ENCODE results near the gene BAAT.
"Not testable (repeated sequence)": the region's sequence is repeated elsewhere in the genome, so short reads cannot be mapped to it uniquely, and the experiment has no call there.

The BAAT gene

GRCh38 chr9:101384873-101385536 is at the start of gene BAAT:
BAAT (minus strand) TSS chr9:101385006; CDS start chr9:101371404, 13,602 bp downstream.
- DNase-seq = not testable (repeated sequence)

DNA sequence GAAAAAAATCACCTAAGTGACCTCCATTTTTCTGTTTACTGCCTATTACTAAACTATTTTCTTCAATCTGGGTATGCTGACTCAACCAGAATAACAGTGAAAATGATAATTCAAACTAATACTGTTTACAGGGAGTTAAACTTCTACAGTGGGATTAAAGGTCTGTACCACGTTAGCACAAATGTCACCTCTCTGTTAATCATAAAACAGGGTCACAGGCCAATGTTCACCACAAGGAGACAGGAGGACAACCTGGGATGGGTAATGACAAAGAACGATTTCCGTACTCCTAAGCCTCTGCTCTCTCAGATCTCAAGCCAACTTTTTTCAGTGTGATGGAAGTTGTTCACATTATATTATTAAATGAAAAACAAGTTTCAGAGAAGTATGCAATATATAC is 48.4 kb upstream of the BAAT start:
- DNase-seq = no peak

GRCh38 chr9:101432740-101433139 is 47.9 kb upstream of the BAAT start:
- DNase-seq = no peak

GRCh38 chr9:101432171-101432570 is 47.4 kb upstream of the BAAT start:
- DNase-seq = no peak

DNA sequence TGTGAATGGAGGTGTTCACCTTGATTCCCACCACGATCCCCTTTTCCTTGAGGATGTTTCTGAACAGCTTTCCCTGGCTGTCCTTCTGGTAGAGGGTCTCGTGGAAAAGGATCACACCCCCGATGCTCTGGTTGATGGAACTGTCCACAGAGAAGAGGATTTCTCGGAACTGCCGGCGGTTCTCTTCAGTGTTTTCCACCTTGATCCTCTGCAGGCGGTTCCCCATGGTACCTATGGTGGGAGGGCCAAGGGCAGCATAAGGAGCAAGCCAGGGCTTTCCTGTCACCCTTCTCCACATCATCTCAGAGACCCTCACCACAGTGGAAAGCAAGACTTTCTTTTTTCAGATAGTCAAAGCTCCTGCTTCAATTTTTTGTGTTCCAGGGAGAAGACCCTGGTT is 44.9 kb upstream of the BAAT start:
- DNase-seq = no peak

GRCh38 chr9:101428909-101429308 is 44.1 kb upstream of the BAAT start:
- no peak for DNase-seq

- DNase-seq = no peak
These were observed 43.3 kb upstream of the BAAT start for GRCh38 chr9:101427957-101428655.

GRCh38 chr9:101427358-101427757 is 42.6 kb upstream of the BAAT start:
- no peak for DNase-seq

- DNase-seq = no peak
These were observed 36.9 kb upstream of the BAAT start for GRCh38 chr9:101421653-101422065.

DNA sequence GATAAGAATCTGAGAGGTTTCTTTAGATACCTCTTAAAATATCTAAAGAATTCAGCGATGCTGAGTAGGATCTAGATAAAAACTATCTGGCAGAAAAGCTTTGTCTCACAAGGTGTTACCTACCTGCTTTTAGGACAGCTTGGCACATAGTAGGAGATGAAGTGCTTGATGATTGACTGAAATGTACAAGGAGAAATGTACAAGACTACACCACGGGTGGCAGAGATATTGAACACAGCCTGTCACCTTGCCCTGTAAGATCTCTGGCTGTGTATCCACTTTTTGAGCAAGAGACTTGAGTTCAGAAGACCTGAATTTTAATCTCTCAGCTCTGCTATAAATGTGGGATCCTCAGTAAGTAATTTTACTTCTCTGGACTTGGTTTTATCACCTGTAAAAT is 35.1 kb upstream of the BAAT start:
- no peak for DNase-seq

DNA sequence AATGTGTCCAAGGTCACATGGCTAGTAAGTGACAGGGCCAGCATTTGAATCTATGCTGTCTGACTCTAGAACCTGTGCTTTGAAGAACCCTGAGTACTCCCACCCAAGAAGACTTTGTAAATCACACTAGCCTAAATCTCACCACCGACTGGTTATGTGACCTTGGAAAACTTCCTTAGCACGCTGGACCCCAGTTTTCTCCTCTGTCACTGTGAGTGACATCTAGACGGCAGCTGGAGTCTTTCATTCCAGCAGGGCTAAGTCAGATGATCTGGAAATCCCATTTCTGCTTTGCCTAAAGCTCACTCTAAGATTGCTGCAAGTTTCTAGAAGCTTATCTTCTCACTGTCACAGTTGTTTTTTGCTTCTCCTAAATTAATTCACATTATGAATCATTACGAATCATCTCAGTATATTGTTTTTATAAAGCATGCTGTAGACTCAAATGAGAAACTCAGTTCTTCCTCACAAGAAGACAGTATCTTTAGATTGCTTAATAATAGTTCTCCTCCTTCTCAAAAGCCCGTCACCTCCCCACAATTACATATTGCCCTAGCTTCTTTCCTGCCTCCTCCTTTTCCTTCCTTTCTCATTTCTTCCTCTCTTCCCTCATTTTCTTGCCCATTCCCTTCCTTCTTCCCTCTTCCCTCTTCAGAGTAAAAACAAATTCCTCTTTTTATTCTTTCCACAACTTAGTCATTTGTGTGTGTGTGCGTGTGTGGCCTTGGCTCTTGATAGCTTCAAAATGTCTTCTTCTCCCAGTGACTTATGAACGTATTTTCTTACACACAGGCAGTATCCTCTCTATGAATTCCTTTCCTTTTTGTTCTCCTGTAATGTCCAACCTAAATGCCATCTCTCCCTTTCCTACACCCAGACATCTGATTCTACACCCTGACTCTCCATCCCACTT is 34.0 kb upstream of the BAAT start:
- DNase-seq = no peak

DNA sequence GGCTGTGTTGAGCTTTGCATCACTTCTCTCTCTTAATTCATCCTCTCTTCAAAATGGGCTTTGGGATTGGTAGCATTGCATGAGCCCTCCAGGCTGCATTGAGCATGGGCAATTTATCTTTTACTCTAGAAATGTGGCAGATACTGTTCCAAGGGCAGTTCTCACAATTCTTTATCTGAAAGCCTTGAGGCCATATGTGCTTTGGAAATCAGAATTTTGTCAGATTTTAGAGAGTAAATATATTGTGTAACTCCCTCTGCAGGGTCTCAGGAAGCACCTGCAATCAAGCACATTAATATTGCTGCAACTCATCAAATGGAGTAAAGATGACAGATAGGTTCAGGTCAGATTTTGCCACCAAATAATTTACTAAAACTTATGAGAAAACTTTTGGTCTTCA is 33.2 kb upstream of the BAAT start:
- no peak for DNase-seq

GRCh38 chr9:101417389-101417788 is 32.6 kb upstream of the BAAT start:
- no peak for DNase-seq

GRCh38 chr9:101415578-101415977 is 30.8 kb upstream of the BAAT start:
- no peak for DNase-seq

GRCh38 chr9:101414839-101415238 is 30.0 kb upstream of the BAAT start:
- DNase-seq = no peak

GRCh38 chr9:101409079-101409477 is 24.3 kb upstream of the BAAT start:
- DNase-seq = no peak

GRCh38 chr9:101408374-101409078 is 23.7 kb upstream of the BAAT start:
- DNase-seq = no peak

DNA sequence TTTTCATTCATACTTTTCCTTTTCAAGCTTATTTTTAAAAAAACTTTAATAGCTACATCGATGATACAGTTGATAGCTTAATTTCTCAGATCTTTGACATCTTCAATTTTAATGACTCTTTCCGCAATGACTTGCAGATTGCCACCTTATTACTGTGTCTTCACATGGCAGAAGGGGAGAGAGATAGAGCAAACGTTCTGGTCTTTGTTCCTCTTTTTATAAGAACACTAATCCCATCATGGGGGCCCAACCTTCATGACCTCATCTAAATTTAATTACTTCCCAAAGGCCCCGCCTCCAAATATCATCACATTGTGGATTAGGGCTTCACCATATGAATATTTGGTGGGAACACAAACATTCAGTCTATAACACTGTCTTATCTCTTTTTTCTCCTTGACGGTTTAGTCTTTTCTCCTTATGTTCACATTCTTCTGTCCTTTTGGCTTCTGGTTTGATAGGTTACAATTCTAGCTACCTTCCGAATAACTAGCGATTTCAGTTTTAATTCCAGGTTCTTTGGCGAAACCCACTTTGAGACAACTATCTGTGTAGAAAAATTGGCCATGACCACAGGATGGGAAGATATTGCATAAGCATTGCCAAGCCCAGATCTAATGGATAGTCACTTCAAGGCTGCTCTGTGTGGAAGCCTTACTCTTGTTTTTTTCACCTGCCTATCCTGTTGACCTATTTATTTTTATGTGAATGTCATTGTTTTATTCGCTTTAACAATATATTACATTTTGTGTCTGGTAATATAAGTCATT is 18.9 kb upstream of the BAAT start:
- DNase-seq = no peak

DNA sequence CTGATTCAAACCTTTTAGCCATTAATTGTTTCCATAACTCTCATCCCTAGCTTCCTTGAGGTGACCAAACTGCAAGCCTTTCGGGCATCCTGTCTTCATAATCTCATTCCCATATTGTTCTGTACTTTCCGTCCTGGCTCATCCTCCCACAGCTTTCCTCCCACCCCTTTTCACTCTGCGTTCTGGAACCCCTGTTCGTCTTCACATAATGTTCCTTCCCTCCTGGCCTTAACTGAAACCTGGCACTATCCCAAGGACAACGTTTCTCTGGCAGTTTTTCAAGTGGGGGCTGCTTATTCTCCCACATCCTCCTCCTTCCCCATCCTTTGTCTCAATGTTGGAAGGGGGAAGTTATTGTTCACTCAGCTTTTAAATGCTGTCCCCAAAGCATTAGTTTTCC is 15.3 kb upstream of the BAAT start:
- no peak for DNase-seq

GRCh38 chr9:101399643-101399970 is 14.8 kb upstream of the BAAT start:
- no peak for DNase-seq

- no peak for DNase-seq
These were observed 14.3 kb upstream of the BAAT start for GRCh38 chr9:101398930-101399642.

All from activated CD4-positive, alpha-beta T cell treated with anti-CD3 and anti-CD28 coated beads, Interleukin-2, amount 50 U/mL, for 16 hours (primary cell).